Hindlimb muscle (tissue), 1 donor: Measurements from ENCODE around the gene GALK2. TPM values are rescaled to one million over a fixed set of nuclear protein-coding genes. Genes with fewer than 3 reads are reported as not detected.

Experiments used
- DNase-seq: peaks from one replicate; pipeline ENCODE4 v3.0.0-alpha.2; 2013
- polyA plus RNA-seq: library from polyadenylated mRNA; unstranded; fragments of 120-200 nt; gene quantifications from one replicate; pipeline ENCODE4 v1.2.1, GENCODE V29; 2013; ENCODE audit not compliant: insufficient read length

GALK2 gene
- polyA plus RNA-seq, 1 donor: 14.5 TPM

GRCh38 chr15:49286649-49287404 is 116.8 kb downstream of the GALK2 start:
- no peak for DNase-seq

GRCh38 chr15:49287481-49287880 is 117.4 kb downstream of the GALK2 start:
- no peak for DNase-seq

- no peak for DNase-seq
Observed at GRCh38 chr15:49288391-49288790, 118.3 kb downstream of the GALK2 start.

- peak; percentile 42 for DNase-seq
Observed at GRCh38 chr15:49290191-49290590, 120.1 kb downstream of the GALK2 start.

GRCh38 chr15:49293941-49294340 is 123.9 kb downstream of the GALK2 start:
- no peak for DNase-seq

- no peak for DNase-seq
Observed at GRCh38 chr15:49296258-49296657, 126.2 kb downstream of the GALK2 start.

GRCh38 chr15:49297584-49297983 is 127.5 kb downstream of the GALK2 start:
- DNase-seq: no peak

GRCh38 chr15:49300856-49301255 is 130.8 kb downstream of the GALK2 start:
- no peak for DNase-seq

GRCh38 chr15:49301562-49301961 is 131.5 kb downstream of the GALK2 start:
- no peak for DNase-seq

- DNase-seq: no peak
Observed at GRCh38 chr15:49303003-49303402, 133.0 kb downstream of the GALK2 start.

- no peak for DNase-seq
Observed at GRCh38 chr15:49306551-49306950, 136.5 kb downstream of the GALK2 start.

- DNase-seq: no peak
Observed at GRCh38 chr15:49308686-49309085, 138.6 kb downstream of the GALK2 start.

- no peak for DNase-seq
Observed at GRCh38 chr15:49309889-49310288, 139.8 kb downstream of the GALK2 start.

- DNase-seq: no peak
Observed at GRCh38 chr15:49313650-49314049, 143.6 kb downstream of the GALK2 start.

GRCh38 chr15:49314716-49315115 is 144.7 kb downstream of the GALK2 start:
- DNase-seq: no peak

- DNase-seq: peak; percentile 29
Observed at GRCh38 chr15:49315391-49315823, 145.4 kb downstream of the GALK2 start.

GRCh38 chr15:49320351-49320750 is 150.3 kb downstream of the GALK2 start:
- no peak for DNase-seq

- no peak for DNase-seq
Observed at GRCh38 chr15:49323207-49323606, 153.2 kb downstream of the GALK2 start.

- no peak for DNase-seq
Observed at GRCh38 chr15:49327927-49328326, 157.9 kb downstream of the GALK2 start.

- no peak for DNase-seq
Observed at GRCh38 chr15:49328941-49329340, 158.9 kb downstream of the GALK2 start.

GRCh38 chr15:49330166-49330565 is 160.1 kb downstream of the GALK2 start:
- no peak for DNase-seq

- DNase-seq: no peak
Observed at GRCh38 chr15:49331442-49331841, 161.4 kb downstream of the GALK2 start.

- no peak for DNase-seq
Observed at GRCh38 chr15:49331951-49332350, 161.9 kb downstream of the GALK2 start.

- no peak for DNase-seq
Observed at GRCh38 chr15:49339656-49340055, 169.6 kb downstream of the GALK2 start.

GRCh38 chr15:49343546-49343945 is 173.5 kb downstream of the GALK2 start:
- DNase-seq: no peak
